Adipose tissue (tissue), 3 donors: ENCODE data around the gene LSP1. TPM values are rescaled to one million over a fixed set of nuclear protein-coding genes. Genes with fewer than 3 reads are reported as not detected.

Source experiments
- H3K27ac ChIP-seq: one replicate; pipeline ENCODE4 v1.5.1; 2013; ENCODE audit warnings: low read depth, low read length
- WGBS, 3 donors: extraction: QIAGEN DNeasy Blood & Tissue Kit; methylation state at CpG; one replicate each; pipeline ENCODE4 v1.1.7; 2013; 5-methylcytosine and 5-hydroxymethylcytosine counted together
- polyA plus RNA-seq, 3 donors: library from polyadenylated mRNA; stranded (reverse); fragments of 200-250 nt; gene quantifications; one replicate each; pipeline ENCODE4 v1.2.3, GENCODE V29; 2013
- donor health status: healthy with polysubstance abuse.
- donor health status: Bipolar disorder and iron deficiency.
- donor health status: healthy.

LSP1 gene
- polyA plus RNA-seq, 3 donors = 5.2 to 187 (median 40.4) TPM

DNA sequence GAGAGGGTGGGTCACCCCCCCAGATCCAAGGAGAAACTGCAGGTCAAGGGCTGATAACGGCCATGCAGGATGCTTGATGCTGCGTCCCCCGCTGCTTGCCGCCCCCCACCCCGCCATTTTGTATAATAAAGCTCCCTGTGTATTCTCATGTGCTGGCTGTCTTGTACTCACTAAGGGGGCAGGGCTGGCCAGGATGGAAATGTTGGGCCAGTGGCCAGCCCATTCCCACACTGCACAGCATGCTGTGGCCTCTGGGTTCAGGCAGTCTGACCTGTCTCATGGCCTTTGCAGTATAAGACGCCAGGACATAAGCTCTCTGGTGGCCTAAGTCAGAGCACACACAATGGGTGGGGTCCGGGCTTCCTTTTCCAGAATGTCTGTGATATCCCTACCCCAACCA lies 39.2 kb downstream of the LSP1 start:
- no peak overlapping the region for H3K27ac ChIP-seq
- 68 to 95% (median 71%) methylated on average over 7 of the region's 7 CpGs for WGBS, 3 donors

DNA sequence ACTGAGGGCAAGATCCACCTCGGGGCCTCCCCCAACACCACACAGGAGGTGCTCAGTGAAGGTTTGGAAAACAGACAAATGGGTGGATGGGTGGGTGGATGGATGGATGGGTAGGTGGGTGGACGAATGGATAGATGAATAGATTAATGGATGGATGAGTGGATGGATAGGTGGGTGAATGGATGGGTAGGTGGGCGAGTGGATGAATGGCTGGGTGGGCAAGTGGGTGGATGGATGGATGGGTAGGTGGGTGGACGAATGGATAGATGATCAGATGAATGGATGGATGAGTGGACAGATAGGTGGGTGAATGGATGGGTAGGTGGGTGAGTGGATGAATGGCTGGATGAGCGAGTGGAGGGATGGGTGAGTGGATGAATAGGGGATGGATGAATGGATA lies 39.7 kb downstream of the LSP1 start:
- 68 to 86% (median 81%) methylated on average over 5 of the region's 5 CpGs for WGBS, 3 donors
- no peak overlapping the region for H3K27ac ChIP-seq

DNA sequence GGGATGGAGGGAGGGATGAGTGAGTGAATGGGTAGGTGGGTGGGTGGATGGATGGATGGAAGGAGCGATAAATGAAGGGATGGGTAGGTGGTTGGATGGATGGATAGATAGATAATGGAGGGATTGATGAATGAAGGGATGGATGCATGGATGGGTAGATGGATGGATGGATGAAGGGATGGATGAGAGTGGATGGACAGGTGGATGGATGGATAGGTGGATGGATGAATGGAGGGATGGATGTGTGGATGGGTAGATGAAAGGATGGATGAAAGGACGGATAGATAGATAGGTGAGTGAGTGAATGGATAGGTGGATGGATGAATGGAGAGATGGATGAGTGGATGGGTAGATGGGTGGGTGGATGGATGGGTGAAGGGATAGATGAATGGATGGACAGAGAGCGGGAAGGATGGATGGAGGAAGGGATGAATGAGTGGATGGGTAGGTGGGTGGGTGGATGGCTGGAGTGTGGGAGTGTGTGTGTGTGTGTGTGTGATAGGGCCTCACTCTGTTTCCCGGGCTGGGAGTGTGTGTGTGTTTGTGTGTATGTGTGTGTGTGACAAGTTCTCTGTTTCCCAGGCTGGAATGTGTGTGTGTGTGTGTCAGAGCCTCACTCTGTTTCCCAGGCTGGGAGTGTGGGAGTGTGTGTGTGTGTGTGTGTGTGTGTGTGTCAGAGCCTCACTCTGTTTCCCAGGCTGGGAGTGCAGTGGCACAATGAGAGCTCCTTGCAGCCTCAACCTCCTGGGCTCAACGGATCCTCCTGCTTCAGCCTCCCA lies 40.9 kb downstream of the LSP1 start:
- WGBS, 3 donors = 77 to 89% (median 85%) methylated on average over 5 of the region's 5 CpGs
- no peak overlapping the region for H3K27ac ChIP-seq

DNA sequence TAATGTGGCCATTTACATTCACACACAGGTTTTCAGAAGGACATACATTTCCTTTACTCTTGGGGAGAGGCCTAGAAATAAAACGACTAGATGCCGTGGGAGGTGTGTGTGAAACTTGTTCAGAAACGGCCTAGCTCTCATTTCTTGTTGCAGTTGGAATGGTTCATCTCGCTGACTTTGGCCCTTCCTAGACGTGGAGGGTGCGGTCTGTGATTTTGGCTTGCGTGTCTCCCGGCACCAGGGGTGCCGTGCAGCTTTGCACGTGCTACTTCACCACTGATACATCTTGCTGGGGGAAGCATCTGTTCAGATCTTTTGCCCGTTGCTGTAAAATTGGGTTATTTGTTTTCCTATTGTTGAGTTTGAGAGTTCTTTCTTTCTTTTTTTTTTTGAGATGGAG lies 41.9 kb downstream of the LSP1 start:
- no peak overlapping the region for H3K27ac ChIP-seq
- 82 to 90% (median 90%) methylated on average over 11 of the region's 11 CpGs for WGBS, 3 donors

DNA sequence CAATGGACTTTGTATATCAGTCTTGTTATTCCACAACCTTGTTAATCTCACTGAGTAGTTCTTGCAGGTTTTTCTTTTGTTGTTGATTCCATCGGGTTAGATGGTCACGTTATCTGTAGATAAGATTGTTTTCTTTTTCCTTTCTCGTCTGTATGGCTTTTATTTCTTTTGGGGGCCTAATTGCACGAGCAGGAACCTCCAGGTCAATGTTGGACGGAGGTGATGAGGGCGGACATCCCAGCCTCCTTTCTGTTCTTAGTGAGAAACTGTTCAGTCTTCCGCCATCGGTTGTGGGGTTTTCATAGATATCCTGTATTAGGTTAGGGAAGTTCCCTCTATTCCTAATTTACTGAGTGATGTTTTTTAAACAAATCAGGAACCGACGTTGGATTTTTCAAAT lies 43.6 kb downstream of the LSP1 start:
- WGBS, 3 donors = 56 to 67% (median 58%) methylated on average over 10 of the region's 10 CpGs
- no peak overlapping the region for H3K27ac ChIP-seq

DNA sequence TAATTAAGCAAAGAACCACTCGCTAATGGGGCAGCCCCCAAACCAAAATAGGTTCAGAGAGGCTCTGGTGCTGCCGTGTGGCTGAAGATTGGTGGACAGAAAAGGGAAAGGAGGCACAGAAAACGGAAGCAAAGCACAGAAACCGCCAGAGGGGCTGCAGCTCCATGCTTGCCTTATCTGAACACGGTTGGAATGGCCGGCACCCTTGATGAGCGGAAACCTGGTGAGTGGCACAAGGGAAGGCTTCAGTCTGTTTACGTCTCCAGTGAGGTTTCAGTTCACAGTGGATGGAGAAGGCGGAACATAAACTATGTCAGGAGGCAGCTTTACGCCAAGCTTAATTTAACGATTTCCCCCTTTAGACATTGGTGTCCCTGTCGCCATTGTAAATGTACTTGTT lies 44.0 kb downstream of the LSP1 start:
- no peak overlapping the region for H3K27ac ChIP-seq
- 53 to 87% (median 66%) methylated on average over 12 of the region's 12 CpGs for WGBS, 3 donors

DNA sequence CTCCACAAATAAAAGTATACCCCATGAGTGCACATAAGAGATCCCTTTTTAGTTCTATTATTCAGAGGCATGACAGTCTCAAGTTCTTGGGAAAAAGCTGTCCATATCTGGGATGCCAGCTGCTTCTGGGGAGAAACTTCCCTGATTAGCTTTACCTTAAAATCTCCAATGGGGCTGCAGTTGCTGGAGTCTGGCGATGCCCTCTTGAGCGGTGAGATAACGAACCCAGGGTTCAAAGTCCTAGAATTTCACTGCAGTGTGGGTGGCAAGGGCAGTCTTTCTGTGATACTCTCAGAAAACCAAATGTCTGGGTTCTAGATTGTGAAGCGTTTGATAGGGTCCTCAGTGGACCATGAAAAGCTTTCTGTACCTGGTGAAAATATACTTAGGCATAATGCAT lies 46.2 kb downstream of the LSP1 start:
- WGBS, 3 donors = 43 to 96% (median 93%) methylated on average over 4 of the region's 4 CpGs

DNA sequence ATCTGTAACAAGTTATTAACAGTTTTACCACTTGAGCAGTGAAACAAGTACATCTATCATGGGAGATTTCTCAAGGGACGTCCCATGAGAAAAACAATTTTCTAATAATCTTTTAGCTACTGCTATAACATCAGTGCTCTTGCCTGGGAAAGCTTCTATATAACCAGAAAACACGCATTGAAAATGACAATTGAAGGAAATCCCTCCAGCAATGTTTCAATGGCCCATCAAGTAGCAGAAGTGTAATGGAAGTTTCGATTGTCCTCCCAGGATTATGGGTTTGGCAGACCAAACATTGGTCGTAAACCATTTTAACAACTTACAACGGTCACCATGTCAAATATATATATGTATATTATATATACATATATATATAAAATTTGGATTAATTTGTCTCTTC lies 46.8 kb downstream of the LSP1 start:
- H3K27ac ChIP-seq = no peak overlapping the region
- 73 to 88% (median 78%) methylated on average over 5 of the region's 5 CpGs for WGBS, 3 donors

More for the DNA sequence above, 46.2 kb downstream of the LSP1 start:
- no peak overlapping the region for H3K27ac ChIP-seq

DNA sequence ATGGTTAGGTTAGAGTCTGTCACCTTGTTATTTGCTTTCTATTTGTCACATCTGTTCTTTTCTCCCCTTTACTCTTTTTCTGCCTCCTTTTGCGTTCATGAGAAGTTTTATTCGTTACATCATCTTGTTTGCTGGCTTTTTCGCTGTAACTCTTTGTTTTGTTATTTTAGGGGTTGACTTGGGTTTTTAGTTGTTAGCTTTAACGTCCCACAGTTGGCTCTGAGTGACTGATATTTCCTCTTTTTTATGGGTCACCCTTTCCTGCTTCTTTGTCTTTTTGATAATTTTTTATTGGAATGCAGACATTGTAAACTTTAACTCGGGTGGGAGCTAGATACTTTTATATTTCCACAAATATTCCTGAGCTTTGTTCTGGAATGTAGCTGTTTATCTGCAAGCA lies 53.3 kb downstream of the LSP1 start:
- no peak overlapping the region for H3K27ac ChIP-seq
- WGBS, 3 donors = 7 to 53% (median 14%) methylated on average over 5 of the region's 5 CpGs

DNA sequence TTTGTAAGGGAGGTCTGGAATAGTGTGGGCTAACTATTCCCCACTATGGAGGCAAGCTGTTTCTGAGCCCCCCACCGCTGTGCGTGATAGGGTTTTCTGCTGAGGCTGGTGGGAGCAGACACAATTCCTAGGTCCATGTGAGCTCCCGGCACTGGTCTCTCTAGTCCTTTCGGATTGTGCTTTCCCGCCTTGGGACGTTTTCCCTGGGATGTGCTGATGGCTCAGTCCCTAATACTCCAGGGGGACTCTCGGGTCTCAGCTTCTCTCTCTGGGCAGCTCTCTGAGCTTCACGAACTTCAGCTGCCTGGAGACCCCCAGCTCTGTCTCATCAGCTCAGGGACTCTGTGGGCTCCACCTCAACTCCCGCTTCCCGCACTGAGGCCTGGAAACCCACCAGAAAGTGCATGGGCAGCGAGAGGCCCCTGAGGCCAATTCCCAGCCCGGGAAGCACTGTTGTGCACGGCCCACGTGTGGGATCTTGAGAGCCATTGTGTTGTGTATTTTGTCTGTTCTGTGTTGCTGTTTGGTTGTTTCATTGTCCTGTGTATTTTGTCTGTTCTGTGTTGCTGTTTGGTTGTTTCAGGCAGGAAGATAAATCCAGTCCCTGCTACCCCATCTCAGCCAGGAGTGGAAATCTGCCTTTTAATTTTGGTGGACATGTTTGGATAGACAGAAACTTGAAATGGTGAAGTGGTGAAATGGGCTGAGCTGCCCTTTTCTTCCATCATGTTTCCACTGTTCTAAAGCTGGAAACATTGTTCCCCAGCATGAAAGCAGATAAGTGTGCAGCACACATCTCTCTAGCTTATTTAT lies 53.9 kb downstream of the LSP1 start:
- WGBS, 3 donors = 57 to 76% (median 60%) methylated on average over 14 of the region's 14 CpGs
- H3K27ac ChIP-seq = no peak overlapping the region

DNA sequence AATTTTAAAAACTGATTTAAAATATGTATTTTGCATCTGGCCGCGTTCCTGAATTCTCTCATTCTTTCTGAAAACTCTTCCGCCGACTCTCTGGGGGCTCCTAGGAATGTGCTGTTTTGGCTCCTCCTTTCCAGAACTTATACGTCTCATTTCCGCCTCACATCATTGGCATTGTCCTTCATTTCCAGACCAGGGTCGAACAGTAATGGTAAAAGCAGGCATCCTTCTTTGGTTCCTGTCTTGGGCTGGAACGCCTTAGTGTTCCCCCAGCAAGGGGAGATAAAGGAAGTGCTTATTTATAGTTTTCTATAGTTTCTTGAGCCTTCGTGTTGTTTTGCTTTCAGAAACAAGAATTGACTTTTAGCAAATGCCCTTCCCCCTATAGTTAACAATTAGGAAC lies 55.7 kb downstream of the LSP1 start:
- no peak overlapping the region for H3K27ac ChIP-seq
- 28 to 36% (median 30%) methylated on average over 9 of the region's 9 CpGs for WGBS, 3 donors

DNA sequence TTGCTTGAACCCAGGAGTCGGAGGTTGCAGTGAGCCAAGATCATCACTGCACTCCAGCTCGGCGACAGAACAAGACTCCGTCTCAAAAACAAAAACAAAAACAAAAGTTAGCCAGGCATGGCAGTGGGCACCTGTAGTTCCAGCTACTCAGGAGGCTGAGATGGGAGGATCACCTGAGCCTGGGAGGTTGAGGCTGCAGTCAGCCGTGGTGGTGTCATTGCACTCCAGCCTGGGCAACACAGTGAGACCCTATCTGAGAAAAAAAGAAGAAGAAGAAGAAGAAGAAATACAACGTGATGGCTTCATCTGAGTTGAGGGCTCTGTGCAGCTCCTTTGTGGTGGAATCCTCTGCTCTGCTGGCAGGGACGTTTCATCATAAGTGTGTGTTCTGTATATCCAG lies 56.6 kb downstream of the LSP1 start:
- no peak overlapping the region for H3K27ac ChIP-seq
- 87 to 92% (median 88%) methylated on average over 7 of the region's 7 CpGs for WGBS, 3 donors

DNA sequence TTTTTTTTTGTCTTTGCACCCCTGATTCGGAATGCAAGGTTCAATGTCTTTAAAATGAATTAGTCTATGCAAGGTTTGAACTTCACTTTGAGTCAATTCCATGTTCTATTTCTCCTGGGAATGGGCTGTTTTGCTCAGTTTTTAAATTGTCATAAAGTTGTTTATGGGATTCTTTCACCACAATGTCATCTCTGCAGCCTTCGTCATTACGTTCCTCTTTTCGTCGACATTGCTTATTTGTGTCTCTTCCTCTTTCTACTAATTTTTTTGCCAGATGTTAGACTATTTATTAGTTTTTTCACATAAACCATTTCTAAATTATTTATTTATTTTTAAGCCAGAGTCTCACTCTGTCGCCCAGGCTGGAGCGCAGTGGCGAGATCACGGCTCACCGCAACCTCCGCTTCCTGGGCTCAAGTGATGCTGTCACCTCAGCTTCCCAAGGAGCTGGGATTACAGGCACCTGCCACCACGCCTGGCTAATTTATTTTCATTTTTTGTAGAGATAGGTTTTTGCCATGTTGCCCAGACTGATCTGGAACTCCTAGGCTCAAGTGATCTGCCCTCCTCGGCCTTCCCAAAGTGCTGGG lies 59.5 kb downstream of the LSP1 start:
- 57 to 89% (median 61%) methylated on average over 13 of the region's 13 CpGs for WGBS, 3 donors

DNA sequence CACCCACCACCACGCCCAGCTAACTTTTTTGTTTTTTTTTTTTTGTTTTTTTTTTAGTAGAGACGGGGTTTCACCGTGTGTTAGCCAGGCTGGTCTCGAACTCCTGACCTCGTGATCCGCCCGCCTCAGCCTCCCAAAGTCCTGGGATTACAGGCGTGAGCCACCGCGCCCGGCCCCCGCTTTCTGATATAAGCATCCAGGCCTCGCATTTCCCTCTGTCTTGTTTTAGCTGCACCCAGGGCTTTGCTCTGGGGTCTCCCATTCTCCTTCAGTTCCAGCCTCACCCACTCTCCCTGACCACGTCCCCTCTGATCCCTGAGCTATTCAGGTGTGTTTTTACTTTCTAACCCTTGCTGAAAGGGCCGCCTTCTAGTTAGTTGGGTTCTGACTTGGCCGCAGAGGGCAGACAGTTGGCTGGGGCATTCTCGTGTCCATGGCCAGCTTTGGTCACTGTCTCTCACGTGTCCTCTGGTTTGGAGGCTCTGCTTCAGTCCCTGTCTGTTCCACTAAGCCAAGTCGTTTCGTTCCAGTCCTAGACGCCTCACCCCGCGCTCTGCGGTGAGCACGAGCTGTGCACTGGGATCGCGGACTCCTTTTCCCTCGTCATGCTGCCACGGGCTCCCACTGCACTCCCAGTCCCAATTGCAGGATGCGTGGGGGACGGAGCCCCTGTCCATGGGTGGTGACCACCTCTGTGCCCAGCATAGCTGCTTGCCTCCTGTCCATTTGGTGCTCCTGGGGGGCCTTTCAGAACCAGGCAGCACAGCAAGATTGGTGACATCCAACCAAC lies 60.6 kb downstream of the LSP1 start:
- H3K27ac ChIP-seq = no peak overlapping the region
- WGBS, 3 donors = 92 to 94% (median 93%) methylated on average over 25 to 31 of the region's 31 CpGs

More for the DNA sequence above, 59.5 kb downstream of the LSP1 start:
- no peak overlapping the region for H3K27ac ChIP-seq

DNA sequence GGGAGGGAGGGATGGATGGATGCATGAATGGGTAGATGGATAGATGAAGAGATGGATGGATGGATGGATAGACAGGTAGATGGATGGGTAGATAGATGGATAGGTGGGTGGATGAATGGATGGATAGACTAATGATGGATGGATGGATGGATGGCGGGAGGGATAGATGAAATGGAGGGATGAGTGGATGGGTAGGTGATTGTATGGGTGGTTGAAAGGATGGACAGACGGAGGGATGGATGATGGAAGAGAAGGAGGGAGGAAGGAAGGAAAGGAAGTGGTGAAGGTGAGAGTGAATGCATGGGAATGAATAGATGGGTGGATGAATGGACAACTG lies 62.9 kb downstream of the LSP1 start:
- 94 to 100% (median 94%) methylated on average over 2 of the region's 2 CpGs for WGBS, 3 donors

DNA sequence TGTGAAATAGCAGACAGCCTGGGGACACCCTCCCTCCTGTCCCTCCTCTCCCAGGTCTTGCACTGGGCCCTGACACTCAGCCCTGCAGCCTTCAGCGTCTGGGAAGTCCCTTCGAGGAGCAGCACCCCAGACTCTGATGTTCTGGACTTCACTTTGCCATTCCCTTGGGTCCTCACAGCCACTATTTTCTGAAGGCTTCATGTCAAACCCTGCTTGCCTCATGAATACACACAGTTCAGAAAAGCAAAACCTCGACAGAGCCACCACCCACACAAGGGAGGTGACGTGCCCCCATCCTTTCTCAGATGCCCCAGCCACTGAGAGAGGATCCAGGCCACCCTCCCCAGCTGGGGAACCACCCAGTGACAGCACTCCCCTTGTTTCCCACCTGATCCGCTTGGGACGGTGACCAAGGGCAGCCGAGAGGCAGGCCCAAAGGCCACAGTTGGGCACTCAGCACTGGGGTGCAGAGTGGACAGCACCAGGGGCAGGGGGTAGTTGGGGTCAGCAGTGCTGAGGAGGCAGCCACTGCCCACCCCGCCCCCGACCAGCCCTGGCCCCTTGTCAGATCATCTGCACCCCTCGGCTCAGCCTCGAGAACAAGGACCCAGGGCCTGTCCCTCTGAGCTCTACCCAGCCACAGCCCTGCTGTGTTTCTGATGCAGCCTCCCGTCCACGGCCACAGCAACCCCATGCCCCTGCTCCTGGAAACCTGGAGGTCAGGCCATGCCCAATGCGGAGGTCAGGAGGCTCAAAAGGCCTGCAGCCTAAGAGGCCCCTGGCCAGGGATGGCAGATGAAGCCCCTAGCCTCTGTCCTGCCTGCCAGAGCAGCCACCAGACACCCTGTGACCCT lies 63.5 kb downstream of the LSP1 start:
- 73 to 86% (median 81%) methylated on average over 14 of the region's 14 CpGs for WGBS, 3 donors
- no peak overlapping the region for H3K27ac ChIP-seq

More for the DNA sequence above, 62.9 kb downstream of the LSP1 start:
- no peak overlapping the region for H3K27ac ChIP-seq

DNA sequence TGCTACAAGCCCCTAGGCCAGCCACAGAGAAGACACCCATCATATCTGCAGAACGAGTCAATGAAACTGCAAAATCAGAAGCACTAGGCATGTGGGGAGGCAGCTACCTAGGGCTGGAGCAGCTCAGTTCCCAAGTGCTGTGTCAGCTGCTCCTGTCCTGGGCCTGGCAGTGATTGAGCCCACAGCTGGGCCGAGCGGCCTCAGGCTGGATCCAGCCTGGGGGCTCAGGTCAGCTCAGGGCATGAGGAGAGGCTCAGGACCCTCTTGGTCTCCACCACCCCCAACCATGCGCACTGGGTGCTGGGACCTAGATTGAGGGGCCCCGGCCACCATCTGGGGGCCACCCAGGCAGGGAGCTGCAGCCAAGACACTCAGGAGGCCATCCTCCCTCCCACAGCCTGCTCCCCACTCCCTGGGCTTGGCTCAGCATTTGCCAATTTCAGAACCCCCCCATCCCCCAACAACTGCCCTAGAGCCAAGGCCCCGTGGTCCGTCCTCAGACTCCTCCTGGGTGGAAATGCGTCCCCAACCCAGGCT lies 64.2 kb downstream of the LSP1 start:
- H3K27ac ChIP-seq = no peak overlapping the region
- WGBS, 3 donors = 60 to 61% (median 60%) methylated on average over 8 of the region's 8 CpGs
